Measurements from ENCODE around the gene OIT3. TPM values are rescaled to one million over a fixed set of nuclear protein-coding genes. Genes with fewer than 3 reads are reported as not detected.

The OIT3 gene
- total RNA-seq, 1 donor from 2014 or later: not detected

- no peaks in the 10 kb centered on the region for H3K4me1 ChIP-seq
- H3K36me3 ChIP-seq: no peaks in the 10 kb centered on the region
- H3K9me3 ChIP-seq (replicated peaks): no peaks in the 10 kb centered on the region
- H3K27me3 ChIP-seq (ENCODE audit: low read depth): no peaks in the 10 kb centered on the region
- DNase-seq: no peak
- TF ChIP-seq CTCF (IDR thresholded peaks at IDR 0.05; ENCODE audit: borderline replicate concordance): no peak
- no peak overlapping the region for H3K27ac ChIP-seq (replicated peaks)
- H3K4me3 ChIP-seq: no peak overlapping the region
- intact Hi-C loops (cut with micrococcal nuclease): no loop called here
Measured at GRCh38 chr10:72932259-72933015, 38.9 kb downstream of the OIT3 start.

- no peak overlapping the region for H3K27ac ChIP-seq (replicated peaks)
- H3K27me3 ChIP-seq (ENCODE audit: low read depth): no peaks in the 10 kb centered on the region
- DNase-seq: no peak
- no peak overlapping the region for H3K4me3 ChIP-seq
- H3K4me1 ChIP-seq: peaks cover 7% of the 10 kb centered on the region
- no peak for TF ChIP-seq CTCF (IDR thresholded peaks at IDR 0.05; ENCODE audit: borderline replicate concordance)
- no peaks in the 10 kb centered on the region for H3K36me3 ChIP-seq
- intact Hi-C loops (cut with micrococcal nuclease): no loop called here
- no peaks in the 10 kb centered on the region for H3K9me3 ChIP-seq (replicated peaks)
Measured at GRCh38 chr10:72935361-72935760, 41.8 kb downstream of the OIT3 start.

- no peaks in the 10 kb centered on the region for H3K27me3 ChIP-seq (ENCODE audit: low read depth)
- H3K4me1 ChIP-seq: peaks cover 7% of the 10 kb centered on the region
- no peak overlapping the region for H3K4me3 ChIP-seq
- intact Hi-C loops (cut with micrococcal nuclease): no loop called here
- DNase-seq: no peak
- H3K9me3 ChIP-seq (replicated peaks): no peaks in the 10 kb centered on the region
- TF ChIP-seq CTCF (IDR thresholded peaks at IDR 0.05; ENCODE audit: borderline replicate concordance): no peak
- no peak overlapping the region for H3K27ac ChIP-seq (replicated peaks)
- H3K36me3 ChIP-seq: no peaks in the 10 kb centered on the region
Measured at GRCh38 chr10:72943498-72944234, 50.1 kb downstream of the OIT3 start.

GRCh38 chr10:72946963-72947362 is 53.4 kb downstream of the OIT3 start:
- Histone ChIP-seq H3K4me1 (peaks cover 15% of the 10 kb centered on the region), H3K36me3 (no peaks in the 10 kb centered on the region), H3K27me3 (ENCODE audit: low read depth) (no peaks in the 10 kb centered on the region), H3K9me3 (replicated peaks) (no peaks in the 10 kb centered on the region), H3K27ac (replicated peaks) (no peak overlapping the region), H3K4me3 (no peak overlapping the region)
- DNase-seq: no peak
- intact Hi-C loops (cut with micrococcal nuclease): no loop called here
- TF ChIP-seq CTCF (IDR thresholded peaks at IDR 0.05; ENCODE audit: borderline replicate concordance): no peak

GRCh38 chr10:72948762-72949161 is 55.2 kb downstream of the OIT3 start:
- TF ChIP-seq CTCF (IDR thresholded peaks at IDR 0.05; ENCODE audit: borderline replicate concordance): no peak
- H3K27me3 ChIP-seq (ENCODE audit: low read depth): no peaks in the 10 kb centered on the region
- intact Hi-C loops (cut with micrococcal nuclease): no loop called here
- DNase-seq: no peak
- H3K27ac ChIP-seq (replicated peaks): no peak overlapping the region
- H3K9me3 ChIP-seq (replicated peaks): no peaks in the 10 kb centered on the region
- no peak overlapping the region for H3K4me3 ChIP-seq
- H3K4me1 ChIP-seq: peaks cover 18% of the 10 kb centered on the region
- no peaks in the 10 kb centered on the region for H3K36me3 ChIP-seq

All from left ventricle myocardium inferior (tissue), 1 donor.